H1 (cell line): ENCODE measurements around the gene PHC2. TPM values are rescaled to one million over a fixed set of nuclear protein-coding genes. Genes with fewer than 3 reads are reported as not detected.

Source experiments
- CTCF ChIA-PET: fragments of 300-600 bp; sonication (Branson Sonifier 250); formaldehyde crosslinking; loops from one replicate; lab custom pipeline; 2021; ENCODE audit not compliant: partially characterized antibody; lab: Charles Lee
- POLR2A ChIA-PET: fragments of 300-600 bp; sonication (Branson Sonifier 250); formaldehyde crosslinking; loops from one replicate; lab custom pipeline; 2021; ENCODE audit warnings: inconsistent platforms; ENCODE audit not compliant: partially characterized antibody; lab: Charles Lee
- DNase-seq, 2 experiments: peaks; one replicate each; pipeline versions ENCODE4 v3.0.0 to v3.0.0-alpha.2; 2010 to 2022; ENCODE audit warnings: low spot score in 2 of 2, low read depth in 1 of 2, mixed read lengths in 1 of 2
- FAIRE-seq: peaks from 2 replicates; lab custom pipeline; 2011; peaks lifted over from hg19 to GRCh38; lab: Jason Lieb, UNC
- H2AFZ ChIP-seq: 2 replicates; pipeline ENCODE4 v1.8.1; 2012; ENCODE audit warnings: low read length, inconsistent platforms
- H2AK5ac ChIP-seq: 2 replicates; pipeline ENCODE4 v1.6.1; 2013; ENCODE audit warnings: low read depth, low read length
- H2BK120ac ChIP-seq: replicated peaks from 2 replicates; pipeline ENCODE3; 2013; ENCODE audit warnings: low read depth, low read length, inconsistent platforms
- H2BK12ac ChIP-seq: 2 replicates; pipeline ENCODE4 v1.6.1; 2013; ENCODE audit warnings: low read depth, low read length
- H2BK15ac ChIP-seq: 2 replicates; pipeline ENCODE4 v1.6.1; 2013; ENCODE audit warnings: low read length
- H2BK20ac ChIP-seq: 2 replicates; pipeline ENCODE4 v1.6.1; 2013; ENCODE audit warnings: low read length
- H2BK5ac ChIP-seq: 2 replicates; pipeline ENCODE4 v1.6.1; 2013; ENCODE audit warnings: low read depth, low read length
- H3K14ac ChIP-seq: 2 replicates; pipeline ENCODE4 v1.6.1; 2013; ENCODE audit warnings: inconsistent platforms; ENCODE audit not compliant: insufficient read length
- H3K18ac ChIP-seq: 2 replicates; pipeline ENCODE4 v1.6.1; 2013; ENCODE audit warnings: low read length; ENCODE audit errors: extremely low read depth
- H3K23ac ChIP-seq: 2 replicates; pipeline ENCODE4 v1.6.1; 2013; ENCODE audit warnings: inconsistent platforms; ENCODE audit not compliant: insufficient read length
- H3K23me2 ChIP-seq: 2 replicates; pipeline ENCODE4 v1.6.1; 2013; ENCODE audit warnings: low read depth, low read length
- H3K27ac ChIP-seq: 2 replicates; pipeline ENCODE4 v1.6.1; 2011; ENCODE audit warnings: low read depth, low read length, inconsistent platforms
- H3K27me3 ChIP-seq, 4 experiments: replicated peaks in 1 of 4; 1 replicate in 1 of 4; 2 replicates in 3 of 4; pipeline versions ENCODE4 v1.6.1 to v1.8.1; 2011 to 2013; ENCODE audit warnings: low read length in 3 of 4, mild to moderate bottlenecking in 3 of 4, inconsistent platforms in 2 of 4, mixed read lengths in 2 of 4, moderate library complexity in 1 of 4; ENCODE audit not compliant: control insufficient read depth in 3 of 4, insufficient read depth in 3 of 4; ENCODE audit errors: extremely low read depth in 1 of 4
- H3K36me3 ChIP-seq, 4 experiments: 2 replicates each; pipeline versions ENCODE4 v1.6.1 to v1.8.1; 2011 to 2013; ENCODE audit warnings: mild to moderate bottlenecking in 4 of 4, low read length in 3 of 4, moderate library complexity in 2 of 4, control low read depth in 1 of 4, inconsistent platforms in 1 of 4; ENCODE audit not compliant: insufficient read depth in 4 of 4, control insufficient read depth in 2 of 4
- H3K4ac ChIP-seq: replicated peaks from 2 replicates; pipeline ENCODE3; 2013; ENCODE audit warnings: low read length, low read depth, mixed read lengths, inconsistent platforms; ENCODE audit not compliant: insufficient read length
- H3K4me1 ChIP-seq, 4 experiments: replicated peaks in 1 of 4; 1 replicate in 1 of 4; 2 replicates in 3 of 4; pipeline versions ENCODE4 v1.6.1 to v1.8.1; 2011 to 2013; ENCODE audit warnings: low read length in 3 of 4, inconsistent platforms in 2 of 4, mixed read lengths in 1 of 4; ENCODE audit not compliant: insufficient read depth in 4 of 4, control insufficient read depth in 3 of 4
- H3K4me2 ChIP-seq, 2 experiments: 2 replicates each; pipeline versions ENCODE4 v1.6.1 to v1.8.1; 2011 to 2013; ENCODE audit warnings: low read depth in 2 of 2, low read length in 2 of 2, control low read depth in 1 of 2, inconsistent platforms in 1 of 2, mild to moderate bottlenecking in 1 of 2; ENCODE audit not compliant: insufficient read depth in 1 of 2
- H3K4me3 ChIP-seq, 4 experiments: fragments of 200-600, 300-600 bp in 1 of 4; sonication (generic), shearing (Covaris generic), sonication (Bioruptor Twin) in 1 of 4; 2 replicates each; pipeline versions ENCODE4 v1.5.1 to v1.8.1; 2011 to 2016; ENCODE audit warnings: low read length in 4 of 4, low read depth in 3 of 4, control low read depth in 2 of 4, inconsistent platforms in 2 of 4, mild to moderate bottlenecking in 2 of 4, mixed read lengths in 1 of 4, moderate library complexity in 1 of 4; ENCODE audit not compliant: insufficient read depth in 2 of 4; ENCODE audit errors: extremely low read depth in 1 of 4
- H3K56ac ChIP-seq: replicated peaks from 2 replicates; pipeline ENCODE3; 2013; ENCODE audit warnings: low read depth, mild to moderate bottlenecking, mixed read lengths, low read length, inconsistent platforms; ENCODE audit not compliant: insufficient read length
- H3K79me1 ChIP-seq: 2 replicates; pipeline ENCODE4 v1.6.1; 2013; ENCODE audit warnings: low read depth, low read length, control low read depth
- H3K79me2 ChIP-seq, 2 experiments: 2 replicates each; pipeline versions ENCODE4 v1.6.1 to v1.8.1; 2012 to 2013; ENCODE audit warnings: low read length in 2 of 2, mild to moderate bottlenecking in 2 of 2, inconsistent platforms in 1 of 2; ENCODE audit not compliant: insufficient read depth in 2 of 2, control insufficient read depth in 1 of 2
- H3K9ac ChIP-seq, 4 experiments: replicated peaks in 1 of 4; 1 replicate in 1 of 4; 2 replicates in 3 of 4; pipeline versions ENCODE4 v1.6.1 to v1.8.1; 2011 to 2013; ENCODE audit warnings: low read depth in 3 of 4, low read length in 3 of 4, control low read depth in 2 of 4, mild to moderate bottlenecking in 2 of 4, moderate library complexity in 2 of 4, inconsistent platforms in 1 of 4; ENCODE audit errors: extremely low read depth in 1 of 4
- H3K9me3 ChIP-seq, 2 experiments: 2 replicates each; pipeline versions ENCODE4 v1.6.1 to v1.8.1; 2012 to 2013; ENCODE audit warnings: mild to moderate bottlenecking in 2 of 2, moderate library complexity in 2 of 2, control low read depth in 1 of 2, inconsistent platforms in 1 of 2, low read depth in 1 of 2, low read length in 1 of 2, mixed read lengths in 1 of 2; ENCODE audit not compliant: insufficient read depth in 2 of 2
- H4K20me1 ChIP-seq, 2 experiments: replicated peaks in 1 of 2; 2 replicates each; pipeline versions ENCODE3 to v1.8.1; 2011 to 2013; ENCODE audit warnings: inconsistent platforms in 2 of 2, low read length in 2 of 2, mild to moderate bottlenecking in 1 of 2; ENCODE audit not compliant: insufficient read depth in 2 of 2, control insufficient read depth in 1 of 2
- H4K5ac ChIP-seq: 2 replicates; pipeline ENCODE4 v1.6.1; 2013; ENCODE audit warnings: low read length, low read depth, mixed read lengths, inconsistent platforms; ENCODE audit not compliant: insufficient read length
- H4K8ac ChIP-seq: 2 replicates; pipeline ENCODE4 v1.8.0; 2013; ENCODE audit warnings: mild to moderate bottlenecking, moderate library complexity, low read length, inconsistent platforms; ENCODE audit not compliant: insufficient read depth; ENCODE audit errors: extremely low read depth
- H4K91ac ChIP-seq: replicated peaks from 2 replicates; pipeline ENCODE3; 2013; ENCODE audit warnings: low read length, mixed read lengths, inconsistent platforms; ENCODE audit not compliant: insufficient read length
- BACH1 ChIP-seq: IDR thresholded peaks from 2 replicates; pipeline ENCODE4 v1.6.1; 2012; ENCODE audit warnings: low read length, improper control_type of control experiment
- CBX5 ChIP-seq: fragments of 300-800, 300-1000 bp; sonication (generic); IDR thresholded peaks from 2 replicates; pipeline ENCODE4 v1.7.1; 2016; ENCODE audit warnings: antibody characterized with exemption, low read length, low read depth
- CBX8 ChIP-seq: fragments of 300-800, 300-1000 bp; sonication (generic); IDR thresholded peaks from 2 replicates; pipeline ENCODE4 v1.7.1; 2016; ENCODE audit warnings: low read depth, low read length, borderline replicate concordance
- CEBPB ChIP-seq: IDR thresholded peaks from 2 replicates; pipeline ENCODE4 v1.6.1; 2012; ENCODE audit warnings: low read depth, low read length
- HDAC2 ChIP-seq, 2 experiments: fragments of 300-600 bp in 1 of 2; sonication (generic) in 1 of 2; IDR thresholded peaks; 2 replicates each; pipeline ENCODE4 v1.6.1; 2011 to 2012; ENCODE audit warnings: low read depth in 2 of 2, low read length in 2 of 2, mild to moderate bottlenecking in 2 of 2, moderate library complexity in 2 of 2, borderline replicate concordance in 1 of 2, inconsistent platforms in 1 of 2
- SP2 ChIP-seq: IDR thresholded peaks from 2 replicates; pipeline ENCODE4 v1.6.1; 2012; ENCODE audit warnings: mild to moderate bottlenecking, low read length, inconsistent platforms
- WGBS, 2 experiments: shearing (Covaris generic) in 1 of 2; methylation state at CpG; one replicate each; pipeline versions ENCODE4 v1.1.6 to v1.1.7; 2013 to 2015; ENCODE audit warnings: low lambda C conversion rate in 2 of 2, mixed read lengths in 2 of 2, inconsistent platforms in 1 of 2, low coverage in 1 of 2, missing lambda C conversion rate in 1 of 2; ENCODE audit not compliant: insufficient replicate concordance in 2 of 2, insufficient coverage in 1 of 2, insufficient read length in 1 of 2; ENCODE audit errors: extremely low coverage in 1 of 2, missing lambda C conversion rate in 1 of 2; 5-methylcytosine and 5-hydroxymethylcytosine counted together
- polyA plus RNA-seq, 7 experiments: library from polyadenylated mRNA; depleted of rRNA in 3 of 7; stranded (reverse) in 5 of 7; unstranded in 2 of 7; fragments of >200 nt in 5 of 7; fragments of 200-250 nt in 2 of 7; gene quantifications; 1 replicate in 5 of 7; 2 replicates in 1 of 7; 4 replicates in 1 of 7; pipeline versions ENCODE4 v1.2.1 to v1.2.3, GENCODE V29; 2011 to 2013; ENCODE audit warnings: missing spikeins in 2 of 7, mixed read lengths in 2 of 7
- total RNA-seq: library from RNA; stranded (reverse); fragmentation: NEBNext Ultra II Directional; extraction: Animal tissue kit (Norgen Biotek cat#: 25700); gene quantifications from 2 replicates; pipeline ENCODE4 v1.2.1, GENCODE V29; 2021
- TF ChIP-seq, protein P1 (sequence below), 3 experiments: IDR thresholded peaks; 1 replicate in 2 of 3; 2 replicates in 1 of 3; pipeline versions ENCODE4 v1.5.1 to v1.6.1; 2011; ENCODE audit warnings: low read length in 3 of 3, mild to moderate bottlenecking in 3 of 3, inconsistent platforms in 2 of 3, low read depth in 1 of 3, moderate library complexity in 1 of 3; ENCODE audit not compliant: insufficient read depth in 1 of 3; ENCODE audit errors: control extremely low read depth in 1 of 3
- TF ChIP-seq, protein P2 (sequence below): IDR thresholded peaks from 2 replicates; pipeline ENCODE4 v1.6.1; 2011; ENCODE audit warnings: low read length, improper control_type of control experiment

The PHC2 gene
- total and polyA plus RNA-seq, 2 of the 8 experiments (the other 6 are each of a cell fraction or from before 2014, with no cell fraction given): 5.6 to 14.2 TPM

GRCh38 chr1:33460144-33460543 is 29.2 kb upstream of the PHC2 start:
- no peaks in the 10 kb centered on the region for H4K20me1 ChIP-seq
- no peak overlapping the region for H3K9ac ChIP-seq
- H3K27me3 ChIP-seq: no peaks in the 10 kb centered on the region
- ChIA-PET CTCF (interaction anchor here (0.9 to 7.3 kb wide), 4 partner anchors 8 to 173 kb away, joined by 3 to 75 read pairs (median 5); no protein-coding TSS in a partner anchor), POLR2A (no interaction called here)
- DNase-seq (no peak), FAIRE-seq (no peak)
- no peak overlapping the region for H2BK12ac ChIP-seq
- H3K18ac ChIP-seq: no peak overlapping the region
- no peaks in the 10 kb centered on the region for H3K4me1 ChIP-seq
- no peaks in the 10 kb centered on the region for H3K9me3 ChIP-seq
- H2BK20ac ChIP-seq: no peak overlapping the region
- H3K23me2 ChIP-seq: no peaks in the 10 kb centered on the region
- H3K27ac ChIP-seq: no peak overlapping the region
- H3K56ac ChIP-seq: no peak overlapping the region
- no peak overlapping the region for H4K8ac ChIP-seq
- 82% methylated on average over 3 of the region's 3 CpGs; no CpG with 5 or more reads in 1 of the 2 experiments for WGBS, 2 experiments
- no peak overlapping the region for H4K5ac ChIP-seq
- H2AK5ac ChIP-seq: no peak overlapping the region
- no peak overlapping the region for H3K4me2 ChIP-seq
- TF ChIP-seq, protein P1, sequence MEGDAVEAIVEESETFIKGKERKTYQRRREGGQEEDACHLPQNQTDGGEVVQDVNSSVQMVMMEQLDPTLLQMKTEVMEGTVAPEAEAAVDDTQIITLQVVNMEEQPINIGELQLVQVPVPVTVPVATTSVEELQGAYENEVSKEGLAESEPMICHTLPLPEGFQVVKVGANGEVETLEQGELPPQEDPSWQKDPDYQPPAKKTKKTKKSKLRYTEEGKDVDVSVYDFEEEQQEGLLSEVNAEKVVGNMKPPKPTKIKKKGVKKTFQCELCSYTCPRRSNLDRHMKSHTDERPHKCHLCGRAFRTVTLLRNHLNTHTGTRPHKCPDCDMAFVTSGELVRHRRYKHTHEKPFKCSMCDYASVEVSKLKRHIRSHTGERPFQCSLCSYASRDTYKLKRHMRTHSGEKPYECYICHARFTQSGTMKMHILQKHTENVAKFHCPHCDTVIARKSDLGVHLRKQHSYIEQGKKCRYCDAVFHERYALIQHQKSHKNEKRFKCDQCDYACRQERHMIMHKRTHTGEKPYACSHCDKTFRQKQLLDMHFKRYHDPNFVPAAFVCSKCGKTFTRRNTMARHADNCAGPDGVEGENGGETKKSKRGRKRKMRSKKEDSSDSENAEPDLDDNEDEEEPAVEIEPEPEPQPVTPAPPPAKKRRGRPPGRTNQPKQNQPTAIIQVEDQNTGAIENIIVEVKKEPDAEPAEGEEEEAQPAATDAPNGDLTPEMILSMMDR (IDR thresholded peaks at IDR 0.05; ENCODE audit: control extremely low read depth in 1 of 3, insufficient read depth in 1 of 3, low read depth in 1 of 3, low read length in 3 of 3): no peak
- TF ChIP-seq CBX5 (no peak), HDAC2 (IDR thresholded peaks at IDR 0.05; ENCODE audit: borderline replicate concordance in 1 of 2, low read depth in 2 of 2, low read length in 2 of 2) (no peak), CEBPB (no peak), BACH1 (no peak), SP2 (no peak), CBX8 (no peak)
- TF ChIP-seq, protein P2, sequence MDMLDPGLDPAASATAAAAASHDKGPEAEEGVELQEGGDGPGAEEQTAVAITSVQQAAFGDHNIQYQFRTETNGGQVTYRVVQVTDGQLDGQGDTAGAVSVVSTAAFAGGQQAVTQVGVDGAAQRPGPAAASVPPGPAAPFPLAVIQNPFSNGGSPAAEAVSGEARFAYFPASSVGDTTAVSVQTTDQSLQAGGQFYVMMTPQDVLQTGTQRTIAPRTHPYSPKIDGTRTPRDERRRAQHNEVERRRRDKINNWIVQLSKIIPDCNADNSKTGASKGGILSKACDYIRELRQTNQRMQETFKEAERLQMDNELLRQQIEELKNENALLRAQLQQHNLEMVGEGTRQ: no peak
- no peaks in the 10 kb centered on the region for H3K36me3 ChIP-seq
- H3K4me3 ChIP-seq: no peak overlapping the region
- H3K14ac ChIP-seq: no peak overlapping the region
- H2BK15ac ChIP-seq: no peak overlapping the region
- no peaks in the 10 kb centered on the region for H3K79me2 ChIP-seq
- H2BK120ac ChIP-seq: no peak overlapping the region
- H2AFZ ChIP-seq: no peak overlapping the region
- no peak overlapping the region for H3K23ac ChIP-seq
- no peak overlapping the region for H4K91ac ChIP-seq
- H2BK5ac ChIP-seq: no peak overlapping the region
- no peaks in the 10 kb centered on the region for H3K79me1 ChIP-seq
- H3K4ac ChIP-seq: no peak overlapping the region
